NCI-H187 (cell line): ENCODE results near the gene TNFAIP3.
"Not testable (repeated sequence)": the region's sequence is repeated elsewhere in the genome, so short reads cannot be mapped to it uniquely, and the experiment has no call there.

Experiments used
- DNase-seq, 2 experiments: peaks; one replicate each; lab custom pipeline; 2025; lab: John Stamatoyannopoulos, UW

TNFAIP3 gene

DNA sequence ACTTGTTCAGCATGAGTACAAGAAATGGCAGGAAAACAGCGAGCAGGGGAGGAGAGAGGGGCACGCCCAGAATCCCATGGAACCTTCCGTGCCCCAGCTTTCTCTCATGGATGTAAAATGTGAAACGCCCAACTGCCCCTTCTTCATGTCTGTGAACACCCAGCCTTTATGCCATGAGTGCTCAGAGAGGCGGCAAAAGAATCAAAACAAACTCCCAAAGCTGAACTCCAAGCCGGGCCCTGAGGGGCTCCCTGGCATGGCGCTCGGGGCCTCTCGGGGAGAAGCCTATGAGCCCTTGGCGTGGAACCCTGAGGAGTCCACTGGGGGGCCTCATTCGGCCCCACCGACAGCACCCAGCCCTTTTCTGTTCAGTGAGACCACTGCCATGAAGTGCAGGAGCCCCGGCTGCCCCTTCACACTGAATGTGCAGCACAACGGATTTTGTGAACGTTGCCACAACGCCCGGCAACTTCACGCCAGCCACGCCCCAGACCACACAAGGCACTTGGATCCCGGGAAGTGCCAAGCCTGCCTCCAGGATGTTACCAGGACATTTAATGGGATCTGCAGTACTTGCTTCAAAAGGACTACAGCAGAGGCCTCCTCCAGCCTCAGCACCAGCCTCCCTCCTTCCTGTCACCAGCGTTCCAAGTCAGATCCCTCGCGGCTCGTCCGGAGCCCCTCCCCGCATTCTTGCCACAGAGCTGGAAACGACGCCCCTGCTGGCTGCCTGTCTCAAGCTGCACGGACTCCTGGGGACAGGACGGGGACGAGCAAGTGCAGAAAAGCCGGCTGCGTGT lies 11.6 kb downstream of the TNFAIP3 start:
- DNase-seq = no peak

GRCh38 chr6:137879299-137879698 lies 12.2 kb downstream of the TNFAIP3 start:
- no peak for DNase-seq

GRCh38 chr6:137879885-137880745 lies 13.1 kb downstream of the TNFAIP3 start:
- no peak for DNase-seq

DNA sequence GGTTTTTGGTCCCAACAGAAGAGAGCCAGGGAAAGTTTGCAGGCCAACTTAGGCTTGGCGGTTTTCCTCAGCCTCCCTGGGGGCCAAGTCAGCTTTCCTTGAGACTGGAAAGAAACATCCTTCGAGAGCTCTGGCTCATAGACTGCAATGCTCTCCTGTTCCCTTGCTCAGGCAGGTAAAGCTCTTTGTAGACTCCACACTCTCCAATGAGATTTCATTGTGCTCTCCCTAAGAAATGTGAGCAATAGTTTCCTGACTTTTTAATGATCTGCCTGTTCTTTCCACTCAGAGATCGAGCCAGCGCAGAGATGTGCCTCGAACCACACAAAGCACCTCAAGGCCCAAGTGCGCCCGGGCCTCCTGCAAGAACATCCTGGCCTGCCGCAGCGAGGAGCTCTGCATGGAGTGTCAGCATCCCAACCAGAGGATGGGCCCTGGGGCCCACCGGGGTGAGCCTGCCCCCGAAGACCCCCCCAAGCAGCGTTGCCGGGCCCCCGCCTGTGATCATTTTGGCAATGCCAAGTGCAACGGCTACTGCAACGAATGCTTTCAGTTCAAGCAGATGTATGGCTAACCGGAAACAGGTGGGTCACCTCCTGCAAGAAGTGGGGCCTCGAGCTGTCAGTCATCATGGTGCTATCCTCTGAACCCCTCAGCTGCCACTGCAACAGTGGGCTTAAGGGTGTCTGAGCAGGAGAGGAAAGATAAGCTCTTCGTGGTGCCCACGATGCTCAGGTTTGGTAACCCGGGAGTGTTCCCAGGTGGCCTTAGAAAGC lies 13.9 kb downstream of the TNFAIP3 start:
- no peak for DNase-seq

GRCh38 chr6:137881522-137881886 lies 14.4 kb downstream of the TNFAIP3 start:
- no peak for DNase-seq

DNA sequence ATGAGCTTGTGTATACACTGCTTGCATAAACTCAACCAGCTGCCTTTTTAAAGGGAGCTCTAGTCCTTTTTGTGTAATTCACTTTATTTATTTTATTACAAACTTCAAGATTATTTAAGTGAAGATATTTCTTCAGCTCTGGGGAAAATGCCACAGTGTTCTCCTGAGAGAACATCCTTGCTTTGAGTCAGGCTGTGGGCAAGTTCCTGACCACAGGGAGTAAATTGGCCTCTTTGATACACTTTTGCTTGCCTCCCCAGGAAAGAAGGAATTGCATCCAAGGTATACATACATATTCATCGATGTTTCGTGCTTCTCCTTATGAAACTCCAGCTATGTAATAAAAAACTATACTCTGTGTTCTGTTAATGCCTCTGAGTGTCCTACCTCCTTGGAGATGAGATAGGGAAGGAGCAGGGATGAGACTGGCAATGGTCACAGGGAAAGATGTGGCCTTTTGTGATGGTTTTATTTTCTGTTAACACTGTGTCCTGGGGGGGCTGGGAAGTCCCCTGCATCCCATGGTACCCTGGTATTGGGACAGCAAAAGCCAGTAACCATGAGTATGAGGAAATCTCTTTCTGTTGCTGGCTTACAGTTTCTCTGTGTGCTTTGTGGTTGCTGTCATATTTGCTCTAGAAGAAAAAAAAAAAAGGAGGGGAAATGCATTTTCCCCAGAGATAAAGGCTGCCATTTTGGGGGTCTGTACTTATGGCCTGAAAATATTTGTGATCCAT lies 15.3 kb downstream of the TNFAIP3 start:
- DNase-seq = no peak

DNA sequence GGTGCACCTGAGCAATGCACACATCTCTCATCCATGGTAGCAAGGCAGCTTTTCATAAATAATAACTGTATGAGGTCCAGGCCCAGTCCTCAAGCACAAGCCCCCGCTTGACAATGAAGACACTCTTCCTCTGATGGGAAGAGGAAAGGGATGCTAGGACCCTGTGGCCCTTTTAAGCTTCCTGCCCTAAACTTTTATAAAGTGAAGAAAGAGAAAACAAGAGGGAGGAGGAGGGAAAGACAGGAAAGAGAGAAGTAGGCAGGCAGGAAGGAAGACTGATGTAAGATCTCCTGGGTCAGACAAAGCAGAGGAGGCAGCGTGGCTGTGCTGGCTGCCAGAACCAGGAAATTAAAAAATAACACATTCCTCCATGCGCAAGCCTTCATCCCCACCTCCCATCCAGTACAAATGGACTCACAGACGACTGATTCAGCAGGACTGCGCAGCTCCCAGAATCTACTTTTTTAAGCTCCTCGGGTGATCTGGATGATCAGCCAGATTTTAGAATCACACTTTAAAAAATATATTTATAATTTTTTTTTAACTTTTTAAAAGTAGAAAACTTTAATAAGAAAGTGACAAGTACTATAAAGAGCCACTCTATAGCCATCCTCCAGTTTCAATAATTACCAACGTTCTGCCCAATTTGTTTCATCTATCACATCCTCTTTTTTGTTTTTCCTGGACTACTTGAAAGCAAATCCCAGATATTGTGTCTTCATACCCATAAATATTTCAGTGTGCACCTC lies 16.5 kb downstream of the TNFAIP3 start:
- no peak for DNase-seq

DNA sequence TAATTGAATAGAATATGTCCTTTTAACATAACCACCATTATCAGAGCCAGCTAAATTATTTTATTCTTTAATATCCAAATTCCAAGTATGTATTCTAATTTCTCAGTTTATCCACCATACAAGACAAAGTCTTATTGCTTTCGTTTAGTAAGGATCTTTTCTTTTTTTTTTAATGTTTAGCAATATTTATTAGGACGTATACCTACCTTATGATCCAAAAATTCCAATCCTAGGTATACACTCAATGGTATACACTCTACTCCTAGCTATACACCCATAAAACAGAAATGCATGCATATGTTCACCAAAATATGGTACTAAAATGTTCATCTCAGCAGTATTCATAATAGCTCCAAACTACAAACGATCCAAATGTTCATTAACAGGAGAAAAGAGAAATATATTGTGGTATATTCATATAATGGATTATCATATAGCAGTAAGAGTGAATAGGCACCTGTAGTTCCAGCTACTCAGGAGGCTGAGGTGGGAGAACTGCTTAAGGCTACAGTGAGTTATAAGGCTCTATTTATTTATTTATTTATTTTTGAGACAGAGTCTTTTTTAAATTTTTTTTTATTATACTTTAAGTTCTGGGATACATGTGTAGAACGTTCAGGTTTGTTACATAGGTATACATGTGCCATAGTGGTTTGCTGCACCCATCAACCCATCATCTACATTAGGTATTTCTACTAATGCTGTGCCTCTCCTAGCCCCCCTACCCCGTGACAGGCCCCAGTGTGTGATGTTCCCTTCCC lies 17.3 kb downstream of the TNFAIP3 start:
- no peak for DNase-seq

- DNase-seq = not testable (repeated sequence)
Measured at GRCh38 chr6:137884910-137885229, 17.8 kb downstream of the TNFAIP3 start.

GRCh38 chr6:137886226-137886625 lies 19.2 kb downstream of the TNFAIP3 start:
- not testable (repeated sequence) for DNase-seq

DNA sequence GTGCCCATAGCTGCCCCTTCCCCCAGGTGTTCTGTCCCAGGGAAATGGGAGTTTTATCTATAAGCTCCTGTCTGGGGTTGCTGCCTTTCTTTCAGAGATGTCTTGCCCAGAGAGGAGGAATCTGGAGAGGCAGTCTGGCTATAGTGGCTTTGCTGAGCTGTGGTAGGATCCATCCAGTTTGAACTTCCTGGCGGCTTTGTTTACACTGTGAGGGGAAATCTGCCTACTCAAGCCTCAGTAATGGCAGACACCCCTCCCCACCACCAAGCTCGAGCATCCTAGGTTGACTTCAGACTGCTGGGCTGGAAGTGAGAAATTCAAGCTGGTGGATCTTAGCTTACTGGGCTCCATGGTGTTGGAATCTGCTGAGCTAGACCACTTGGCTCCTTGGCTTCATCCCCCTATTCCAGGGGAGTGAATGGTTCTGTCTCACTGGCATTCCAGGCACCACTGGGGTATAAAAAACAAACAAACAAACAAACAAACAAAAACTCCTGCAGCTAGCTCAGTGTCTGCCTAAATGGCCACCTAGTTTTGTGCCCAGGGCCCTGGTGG lies 24.0 kb downstream of the TNFAIP3 start:
- DNase-seq = no peak

GRCh38 chr6:137892271-137892708 lies 25.2 kb downstream of the TNFAIP3 start:
- no peak for DNase-seq

GRCh38 chr6:137893181-137893580 lies 26.1 kb downstream of the TNFAIP3 start:
- no peak for DNase-seq

GRCh38 chr6:137893726-137894125 lies 26.7 kb downstream of the TNFAIP3 start:
- DNase-seq = no peak

GRCh38 chr6:137894378-137894777 lies 27.3 kb downstream of the TNFAIP3 start:
- DNase-seq = not testable (repeated sequence)

DNA sequence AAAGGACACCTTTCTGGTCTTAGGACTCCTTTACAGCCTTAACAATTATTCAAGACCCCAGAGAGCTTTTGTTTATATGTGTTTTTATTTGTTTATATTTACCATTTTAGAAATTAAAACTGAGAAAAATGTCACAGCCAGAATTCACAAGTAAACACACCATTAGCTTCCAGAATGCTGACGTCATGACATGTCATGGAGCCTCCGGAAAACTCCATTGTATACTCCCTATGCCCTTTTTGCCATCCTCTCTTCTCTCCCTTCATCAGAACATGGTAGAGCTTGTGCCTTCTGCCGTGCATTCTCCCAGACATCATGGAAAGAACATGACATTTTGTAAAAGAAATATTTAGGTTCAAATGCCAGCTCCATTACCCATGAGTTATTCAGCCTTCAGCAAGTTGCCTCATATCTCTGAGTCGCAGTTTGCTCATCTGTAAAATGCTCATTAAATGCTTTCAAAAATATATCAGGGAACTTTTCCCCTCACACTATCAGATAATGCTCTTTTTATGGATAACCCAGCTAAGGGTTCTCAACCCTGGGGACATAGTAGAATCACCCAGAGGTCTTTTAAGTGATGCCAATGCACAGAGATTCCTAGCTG lies 27.8 kb downstream of the TNFAIP3 start:
- no peak for DNase-seq

DNA sequence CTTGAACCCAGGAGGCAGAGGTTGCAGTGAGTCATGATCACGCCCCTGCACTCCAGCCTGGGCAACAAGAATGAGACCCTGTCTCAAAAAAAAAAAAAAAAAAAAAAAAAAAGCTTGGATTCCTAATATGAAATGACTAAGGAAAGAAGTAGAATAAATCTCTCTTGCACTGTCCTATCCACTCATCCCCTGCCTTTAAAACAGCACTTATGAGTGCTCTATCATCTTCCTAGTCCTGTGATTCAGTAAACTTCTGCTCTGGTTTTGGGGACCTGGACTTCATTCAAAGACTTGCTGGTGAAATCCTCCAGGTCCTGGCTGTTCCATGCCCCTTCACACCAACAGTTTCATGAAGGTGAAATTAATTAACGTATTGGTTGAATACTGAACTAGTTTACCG lies 29.6 kb downstream of the TNFAIP3 start:
- no peak for DNase-seq

GRCh38 chr6:137900815-137901214 lies 33.8 kb downstream of the TNFAIP3 start:
- no peak for DNase-seq

GRCh38 chr6:137901454-137901853 lies 34.4 kb downstream of the TNFAIP3 start:
- no peak for DNase-seq

- DNase-seq = no peak
Measured at GRCh38 chr6:137902699-137903098, 35.6 kb downstream of the TNFAIP3 start.
